ENCODE data around the gene PAQR6.

The PAQR6 gene

DNA sequence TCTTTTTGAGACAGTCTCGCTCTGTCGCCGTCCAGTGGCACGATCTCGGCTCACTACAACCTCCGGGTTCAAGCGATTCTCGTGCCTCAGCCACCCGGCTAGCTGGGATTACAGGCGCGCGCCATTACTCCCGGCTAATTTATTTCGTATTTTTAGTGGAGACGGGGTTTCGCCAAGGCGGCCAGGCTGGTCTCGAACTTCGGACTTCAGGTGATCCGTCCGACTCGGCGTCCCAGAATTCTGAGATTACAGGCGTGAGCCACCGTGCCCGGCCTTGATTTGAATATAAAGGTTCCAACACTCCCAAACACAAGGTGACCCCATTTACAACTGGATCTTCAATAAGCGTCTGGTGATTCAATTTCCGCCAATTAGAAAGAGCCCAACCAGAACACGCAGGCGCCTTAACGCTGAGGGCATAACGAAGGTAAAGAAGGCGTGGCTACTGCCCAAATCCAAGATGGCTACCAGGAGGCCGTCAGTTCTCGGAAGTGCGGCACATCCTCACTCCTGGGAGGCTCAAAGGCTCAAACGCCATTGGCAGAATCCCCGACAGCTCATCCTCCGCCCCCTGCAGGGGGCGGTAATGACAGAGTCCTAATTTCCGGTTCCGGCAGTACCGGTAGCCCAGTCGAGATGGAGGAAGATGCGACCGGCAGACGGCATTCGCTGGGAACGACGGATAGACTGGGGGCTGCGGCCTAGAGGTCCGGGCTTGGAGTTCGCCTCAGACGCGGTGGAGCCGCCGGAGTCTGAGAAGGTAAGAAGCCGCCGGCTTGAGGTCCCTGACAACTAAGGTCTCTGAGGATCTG, 54.2 kb downstream of the PAQR6 start, which contains the start of gene SLC25A44:
Gene SLC25A44, plus strand, starts transcription at position 617 of the 812 bp plus-strand sequence. CDS start 5,744 bp downstream, outside the sequence.
- H3K4me3 ChIP-seq (replicated peaks; ENCODE audit: low read depth, low read length) = peak within 1 kb of the TSS; percentile 100
- DNase-seq (ENCODE audit: extremely low read depth, low read depth) = peak; percentile 98
- TF ChIP-seq, protein P1, sequence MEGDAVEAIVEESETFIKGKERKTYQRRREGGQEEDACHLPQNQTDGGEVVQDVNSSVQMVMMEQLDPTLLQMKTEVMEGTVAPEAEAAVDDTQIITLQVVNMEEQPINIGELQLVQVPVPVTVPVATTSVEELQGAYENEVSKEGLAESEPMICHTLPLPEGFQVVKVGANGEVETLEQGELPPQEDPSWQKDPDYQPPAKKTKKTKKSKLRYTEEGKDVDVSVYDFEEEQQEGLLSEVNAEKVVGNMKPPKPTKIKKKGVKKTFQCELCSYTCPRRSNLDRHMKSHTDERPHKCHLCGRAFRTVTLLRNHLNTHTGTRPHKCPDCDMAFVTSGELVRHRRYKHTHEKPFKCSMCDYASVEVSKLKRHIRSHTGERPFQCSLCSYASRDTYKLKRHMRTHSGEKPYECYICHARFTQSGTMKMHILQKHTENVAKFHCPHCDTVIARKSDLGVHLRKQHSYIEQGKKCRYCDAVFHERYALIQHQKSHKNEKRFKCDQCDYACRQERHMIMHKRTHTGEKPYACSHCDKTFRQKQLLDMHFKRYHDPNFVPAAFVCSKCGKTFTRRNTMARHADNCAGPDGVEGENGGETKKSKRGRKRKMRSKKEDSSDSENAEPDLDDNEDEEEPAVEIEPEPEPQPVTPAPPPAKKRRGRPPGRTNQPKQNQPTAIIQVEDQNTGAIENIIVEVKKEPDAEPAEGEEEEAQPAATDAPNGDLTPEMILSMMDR (IDR thresholded peaks at IDR 0.05; ENCODE audit: low read depth, low read length, missing control alignments) = peak; percentile 58
